GM21515 (cell line): ENCODE data around the gene ZRANB3.
"Not testable (repeated sequence)": the region's sequence is repeated elsewhere in the genome, so short reads cannot be mapped to it uniquely, and the experiment has no call there.

ENCODE experiments used
- ATAC-seq: cut with Tn5 transposase; IDR thresholded peaks from one replicate; pipeline ENCODE4 v1.9.1; 2021; ENCODE audit not compliant: unreplicated experiment

ZRANB3 gene

DNA sequence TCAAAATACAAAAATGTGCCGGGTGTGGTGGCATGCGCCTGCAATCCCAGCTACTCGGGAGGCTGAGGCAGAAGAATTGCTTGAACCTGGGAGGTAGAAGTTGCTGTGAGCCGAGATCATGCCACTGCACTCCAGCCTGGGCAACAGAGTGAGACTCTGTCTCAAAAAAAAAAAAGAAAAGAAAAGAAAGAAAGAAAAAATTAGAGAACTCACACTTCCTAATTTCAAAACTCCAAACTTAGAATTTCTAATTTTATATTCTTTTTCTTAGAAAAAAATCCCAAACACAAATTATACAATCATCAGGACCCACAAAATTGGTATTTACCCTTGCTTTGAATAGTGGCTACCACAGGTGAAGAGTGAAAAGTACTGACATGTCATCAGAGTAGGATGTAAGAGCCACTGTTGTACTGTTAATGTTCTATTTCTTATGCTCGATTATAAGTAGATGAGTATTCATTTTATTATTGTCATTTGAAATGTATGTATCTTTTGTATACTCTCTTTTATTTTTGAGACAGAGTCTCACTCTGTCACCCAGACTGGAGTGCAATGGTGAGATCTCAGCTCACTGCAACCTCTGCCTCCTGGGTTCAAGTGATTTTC is 182.8 kb downstream of the ZRANB3 start:
- ATAC-seq = not testable (repeated sequence)

DNA sequence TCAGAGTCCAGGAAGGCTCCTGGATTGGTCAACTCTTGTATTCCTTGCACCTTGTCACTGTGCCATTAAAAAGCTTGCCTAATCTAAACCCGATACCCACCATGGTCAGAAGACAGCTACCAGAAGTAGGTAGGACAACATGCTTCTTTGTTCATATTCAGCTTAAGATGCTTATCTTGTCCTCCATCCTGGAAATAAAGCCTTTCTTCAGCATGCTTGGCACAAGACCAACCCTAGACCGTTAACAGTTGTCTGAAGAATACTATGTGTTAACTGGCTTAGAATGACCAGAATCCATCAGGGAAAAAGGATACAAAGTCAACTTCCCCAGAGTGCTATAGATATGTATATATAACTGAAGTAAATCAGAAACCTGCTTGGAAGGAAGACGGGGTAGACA is 193.9 kb downstream of the ZRANB3 start:
- ATAC-seq = no peak

DNA sequence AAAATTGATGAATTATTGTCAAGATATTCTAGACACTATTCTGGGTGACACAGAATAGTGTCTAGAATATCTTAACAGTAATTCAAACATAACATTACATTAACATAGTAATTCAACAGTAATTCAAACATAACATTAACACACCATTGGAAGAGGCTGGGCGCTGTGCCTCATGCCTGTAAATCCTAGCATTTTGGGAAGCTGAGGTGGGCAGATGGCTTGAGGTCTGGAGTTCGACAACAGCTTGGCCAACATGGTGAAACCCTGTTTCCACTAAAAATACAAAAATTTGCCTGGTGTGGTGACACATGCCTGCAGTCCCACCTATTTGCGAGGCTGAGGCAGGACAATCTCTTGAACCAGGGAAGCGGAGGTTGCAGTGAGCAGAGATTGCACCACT is 195.8 kb downstream of the ZRANB3 start:
- ATAC-seq = no peak

DNA sequence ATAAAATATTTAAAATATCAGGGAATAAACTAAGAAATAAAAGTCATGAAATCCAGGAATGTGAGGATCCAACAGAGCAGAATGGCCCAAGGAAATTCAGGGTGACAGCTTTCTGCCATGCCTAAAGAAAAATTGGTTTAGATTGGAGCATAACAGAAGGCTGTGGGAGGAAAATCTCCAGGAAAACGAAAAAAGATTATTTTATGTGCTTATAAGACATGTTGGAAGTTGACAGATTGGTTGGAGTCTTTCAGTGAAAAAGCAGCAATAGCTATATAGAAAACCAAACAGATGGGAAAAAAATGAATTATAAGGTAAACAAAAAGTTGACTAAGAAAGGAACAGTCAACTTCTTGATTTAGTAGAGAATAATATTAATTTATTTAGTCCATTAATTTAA is 203.9 kb downstream of the ZRANB3 start:
- ATAC-seq = no peak

DNA sequence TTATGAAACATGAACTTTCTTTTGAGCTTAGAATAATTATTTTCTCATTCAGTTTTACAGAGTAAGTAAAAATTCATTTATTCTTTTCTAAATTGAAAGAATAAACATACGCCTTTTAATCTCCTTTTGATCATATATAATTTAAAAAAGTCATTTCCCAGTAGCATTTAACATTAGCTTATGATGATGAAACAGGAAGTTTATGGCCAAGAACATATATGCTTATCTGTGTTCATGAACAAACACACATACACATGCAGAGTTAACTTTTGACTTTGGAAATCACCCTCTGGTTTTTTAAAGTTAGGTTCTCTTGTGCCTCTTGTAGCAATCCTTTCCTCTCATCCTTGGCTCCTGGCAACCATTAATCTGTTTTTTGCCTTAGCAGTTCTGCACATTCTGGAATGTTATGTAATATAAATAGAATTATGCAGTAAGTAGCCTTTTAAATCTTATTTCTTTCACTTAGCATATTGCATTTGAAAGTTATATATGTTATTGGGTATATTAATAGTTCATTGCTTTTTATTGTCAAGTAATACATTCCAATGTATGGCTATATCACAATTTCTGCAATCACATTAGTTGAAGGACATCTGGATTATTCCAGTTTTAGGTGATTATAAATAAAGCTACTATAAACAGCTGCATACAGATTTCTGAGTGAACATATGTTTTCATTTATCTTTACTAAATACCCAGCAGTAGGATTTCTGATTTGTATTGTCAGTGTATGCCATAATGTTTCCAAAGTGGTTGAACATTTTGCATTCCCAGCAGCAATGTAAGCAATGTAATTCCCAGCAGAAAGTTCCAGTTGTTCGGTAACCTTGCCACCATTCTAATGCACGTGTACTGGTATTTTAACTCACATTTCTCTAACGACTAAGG is 210.3 kb downstream of the ZRANB3 start:
- ATAC-seq = no peak

DNA sequence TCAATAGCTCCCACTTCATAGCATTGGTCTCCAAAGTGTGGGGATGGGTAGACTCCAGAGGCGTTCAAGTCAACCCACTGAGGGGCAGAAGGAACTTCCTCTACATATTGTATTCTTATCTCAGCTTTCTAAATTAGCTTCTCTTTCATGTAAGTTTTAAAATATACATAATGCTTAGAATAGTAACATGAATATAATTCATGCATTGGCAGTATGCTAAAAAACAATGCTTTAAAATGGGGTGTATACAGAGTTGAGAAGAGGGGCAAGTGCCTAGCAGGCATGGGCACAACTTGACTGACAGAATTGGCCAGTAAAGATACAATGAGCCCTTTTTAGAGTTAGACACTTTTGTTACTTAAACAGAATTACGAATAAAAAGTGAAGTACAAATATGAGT is 212.2 kb downstream of the ZRANB3 start:
- ATAC-seq = no peak

DNA sequence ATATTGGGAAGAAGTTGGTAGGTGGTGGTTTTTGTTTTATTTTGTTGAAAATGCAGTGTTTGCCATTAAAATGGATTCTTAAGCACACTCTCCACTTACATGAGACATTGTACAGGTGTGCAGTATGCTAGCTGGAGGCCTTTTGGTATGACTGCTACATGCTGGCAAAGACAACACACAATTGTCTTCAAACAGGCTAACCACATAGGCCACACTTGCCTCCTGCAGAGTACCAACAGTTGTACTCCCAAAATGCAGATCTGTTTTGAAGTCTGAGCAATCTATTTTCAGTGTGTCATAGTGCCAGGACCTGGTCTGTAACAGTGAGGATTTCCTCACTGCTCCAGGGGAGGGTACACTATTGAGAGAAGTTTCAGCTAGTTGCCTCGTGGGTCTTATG is 213.6 kb downstream of the ZRANB3 start:
- ATAC-seq = no peak

DNA sequence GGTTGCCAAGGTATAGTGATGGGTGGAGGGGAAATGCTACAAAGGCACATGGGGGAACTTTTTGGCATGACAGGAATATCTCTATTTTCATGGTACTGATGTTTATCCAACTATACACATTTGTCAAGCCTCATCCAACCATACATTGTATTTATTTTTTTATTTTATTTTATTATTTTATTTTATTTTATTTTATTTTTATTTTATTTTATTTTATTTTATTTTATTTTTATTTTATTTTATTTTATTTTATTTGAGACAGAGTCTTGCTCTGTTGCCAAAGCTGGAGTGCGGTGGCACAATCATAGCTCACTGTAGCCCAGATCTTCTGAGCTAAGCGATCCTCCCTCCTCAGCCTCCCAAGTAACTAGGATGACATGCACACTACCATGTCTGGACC is 219.1 kb downstream of the ZRANB3 start:
- ATAC-seq = no peak

DNA sequence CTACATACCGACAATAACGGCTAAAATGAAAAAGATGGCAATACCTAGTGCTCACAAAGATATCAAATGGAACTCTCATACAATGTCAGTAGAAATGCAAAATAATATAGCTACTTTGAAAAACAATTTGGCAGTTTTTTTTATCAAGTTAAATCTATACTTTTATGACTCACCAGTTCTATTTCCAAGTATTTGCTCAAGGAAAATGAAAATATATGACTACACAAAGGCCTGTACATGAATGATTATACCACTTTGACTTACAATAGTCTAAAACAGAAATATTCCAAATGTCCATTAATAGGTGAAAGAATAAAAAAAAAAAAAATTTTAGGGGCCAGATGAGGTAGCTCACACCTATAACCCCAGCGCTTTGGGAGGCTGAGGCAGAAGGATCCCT is 219.8 kb downstream of the ZRANB3 start:
- ATAC-seq = no peak

DNA sequence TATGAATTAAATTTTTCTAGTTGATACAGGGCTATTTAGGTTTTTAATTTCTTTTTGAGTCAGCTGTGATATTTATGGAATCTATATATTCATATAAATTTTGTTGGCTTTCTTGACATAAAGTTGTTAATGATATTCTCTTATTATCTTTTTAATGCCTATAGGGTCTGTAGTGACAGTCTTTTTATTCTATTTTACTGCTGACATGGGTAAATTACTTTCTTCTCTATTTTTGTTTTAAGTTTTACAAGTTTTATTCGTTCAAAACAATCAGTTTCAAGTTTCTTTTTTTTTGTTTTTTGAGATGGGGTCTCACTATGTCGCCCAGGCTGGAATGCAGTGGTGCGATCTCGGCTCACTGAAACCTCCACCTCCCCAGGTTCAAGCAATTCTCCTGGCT is 226.3 kb downstream of the ZRANB3 start:
- ATAC-seq = no peak

DNA sequence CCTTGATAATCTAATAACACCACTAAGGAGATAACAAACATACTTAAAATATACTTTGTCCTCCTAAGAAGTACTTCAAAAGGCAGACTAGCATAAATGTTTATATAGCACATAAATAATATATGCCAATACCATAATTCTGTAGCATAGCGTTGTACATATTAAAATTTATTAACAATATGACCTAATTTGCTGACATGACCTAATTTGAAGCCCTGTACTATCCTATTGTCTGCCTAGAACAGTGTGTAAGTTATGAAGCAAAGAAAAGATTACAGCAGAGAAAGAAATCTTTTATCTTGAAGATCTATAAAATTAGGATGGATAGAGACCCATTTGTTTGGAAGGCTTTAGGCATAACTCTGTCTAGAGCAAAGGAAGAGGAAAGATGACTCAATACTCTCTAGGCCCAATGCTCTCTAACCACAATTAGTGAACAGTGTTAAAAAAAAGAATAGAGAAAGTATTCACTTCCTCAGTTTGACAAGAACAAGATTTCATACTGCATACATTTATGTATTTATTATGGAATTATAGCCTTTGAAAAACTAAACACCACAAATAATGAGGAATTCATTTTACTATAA is 231.3 kb downstream of the ZRANB3 start:
- ATAC-seq = no peak

DNA sequence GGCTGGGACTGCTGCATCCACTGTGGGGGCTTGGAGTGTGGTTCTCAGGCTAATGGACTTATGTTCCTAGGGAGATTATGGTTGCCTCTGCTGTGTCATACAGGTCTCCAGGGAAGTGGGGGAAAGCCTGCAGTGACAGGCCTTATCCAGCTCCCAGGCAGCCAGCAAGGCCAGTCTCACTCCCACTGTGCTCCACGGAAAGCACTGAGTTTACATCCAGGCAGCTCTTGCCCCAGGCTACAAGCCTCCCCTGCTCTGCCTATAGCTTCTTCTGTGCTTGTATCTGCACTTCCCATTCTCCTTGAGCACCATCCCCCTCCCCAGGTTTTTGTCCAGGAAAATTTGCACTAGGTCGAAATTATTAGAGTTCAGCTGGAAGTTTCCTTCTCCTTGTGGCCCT is 231.9 kb downstream of the ZRANB3 start:
- no peak for ATAC-seq

DNA sequence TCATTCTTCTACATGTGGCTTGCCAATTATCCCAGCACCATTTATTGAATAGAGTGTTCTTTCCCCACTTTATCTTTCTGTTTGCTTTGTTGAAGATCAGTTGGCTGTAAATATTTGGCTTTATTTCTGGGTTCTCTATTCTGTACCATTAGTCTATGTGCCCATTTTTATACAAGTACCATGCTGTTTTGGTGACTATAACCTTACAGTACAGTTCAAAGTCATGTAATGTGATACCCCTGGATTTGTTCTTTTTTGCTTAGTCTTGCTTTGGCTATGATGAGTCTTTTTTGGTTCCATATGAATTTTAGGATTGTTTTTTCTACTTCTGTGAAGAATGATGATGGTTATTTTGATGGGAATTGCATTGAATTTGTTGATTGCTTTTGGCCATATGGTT is 243.9 kb downstream of the ZRANB3 start:
- ATAC-seq = not testable (repeated sequence)

DNA sequence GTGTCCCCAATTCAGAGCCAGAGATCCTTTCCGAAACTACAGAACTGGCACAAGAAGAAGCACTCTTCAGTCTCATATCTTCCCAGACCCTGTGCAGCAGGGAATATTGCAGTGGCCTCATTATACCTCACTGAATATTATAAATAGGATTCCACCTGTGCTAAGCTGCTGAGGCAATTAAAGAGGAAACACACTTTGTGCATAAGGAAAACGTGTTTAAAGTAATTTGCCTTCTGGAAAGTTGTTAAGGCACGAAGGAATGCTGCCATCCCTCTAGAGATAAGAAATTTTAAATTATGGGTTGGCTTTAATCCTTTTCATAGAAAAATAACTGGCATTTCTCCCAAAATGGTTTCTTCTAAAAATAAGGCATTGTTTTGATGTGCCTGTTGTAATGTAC is 245.6 kb downstream of the ZRANB3 start:
- ATAC-seq = no peak

DNA sequence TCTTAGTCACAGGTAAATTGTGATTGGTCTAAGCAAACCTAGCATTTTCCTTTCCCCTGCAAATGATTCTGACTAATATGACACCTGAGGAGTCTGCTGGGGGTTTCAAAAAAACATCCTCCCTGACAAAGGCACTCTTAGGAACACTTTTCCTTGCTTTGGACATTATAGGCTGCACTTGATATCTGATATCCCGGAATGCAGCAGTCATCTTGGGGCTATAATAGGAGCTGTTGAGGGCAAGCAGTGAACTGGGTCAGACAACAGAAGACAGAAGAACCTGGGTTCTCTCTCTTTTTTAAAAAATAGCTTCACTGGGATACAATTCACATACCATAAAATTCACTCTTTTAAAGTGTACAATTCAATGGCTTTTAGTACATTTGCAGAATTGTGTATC is 249.6 kb downstream of the ZRANB3 start:
- ATAC-seq = no peak

DNA sequence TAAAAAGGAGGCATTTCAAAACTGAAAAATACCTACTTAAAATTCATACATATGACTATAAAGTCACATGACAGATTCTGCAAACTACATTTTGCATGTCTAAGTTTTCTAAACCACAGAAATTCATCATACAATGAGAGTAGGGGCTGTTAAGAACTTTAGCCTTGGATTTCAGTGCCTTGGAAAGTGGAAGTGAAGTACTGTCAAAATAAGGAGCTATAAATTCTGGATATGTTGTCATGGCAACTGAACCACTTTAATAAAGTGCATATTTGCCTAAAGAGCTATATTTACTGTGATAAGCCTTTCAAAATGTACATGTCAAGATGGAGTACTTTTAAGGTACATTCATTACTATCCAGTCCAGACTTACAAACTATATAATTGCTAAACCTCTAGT is 251.8 kb downstream of the ZRANB3 start:
- ATAC-seq = no peak

DNA sequence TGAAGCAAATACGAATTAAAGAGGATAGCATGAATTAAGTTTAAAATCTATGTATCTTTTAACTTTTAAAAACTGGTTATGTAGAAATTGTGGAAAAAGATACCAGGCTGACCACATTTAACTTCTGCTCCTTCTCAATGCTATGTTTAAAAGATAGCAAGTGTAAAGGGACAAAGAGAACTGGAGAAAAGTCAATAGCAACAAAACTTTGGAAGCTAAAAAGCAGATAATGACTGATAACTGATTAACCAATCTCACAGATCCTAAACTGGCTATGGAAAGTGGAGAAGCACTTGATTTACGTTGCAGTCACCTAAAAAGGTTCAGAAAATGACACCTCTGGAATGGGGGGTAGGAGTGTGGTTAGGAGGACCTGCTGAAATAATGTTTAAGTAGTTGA is 254.5 kb downstream of the ZRANB3 start:
- no peak for ATAC-seq

DNA sequence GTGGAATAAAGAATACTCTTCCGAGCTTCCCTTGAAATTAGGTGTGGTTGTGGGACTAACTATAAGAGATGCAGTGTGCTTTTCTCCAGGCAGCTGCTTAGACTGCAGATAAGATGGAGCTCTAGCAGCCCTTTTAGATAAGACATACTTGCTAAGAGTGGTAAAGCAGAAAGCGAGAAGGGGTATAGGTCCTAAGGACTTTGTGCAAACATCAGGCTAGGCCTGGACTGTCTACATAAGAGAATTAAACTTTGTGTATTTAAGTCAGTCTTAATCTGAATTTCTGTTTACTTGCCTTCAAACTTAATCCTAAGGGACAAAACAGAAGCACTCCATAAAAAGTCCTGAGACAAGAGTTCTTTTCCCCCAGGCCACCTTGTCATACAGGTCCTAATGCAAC is 260.0 kb downstream of the ZRANB3 start:
- no peak for ATAC-seq

DNA sequence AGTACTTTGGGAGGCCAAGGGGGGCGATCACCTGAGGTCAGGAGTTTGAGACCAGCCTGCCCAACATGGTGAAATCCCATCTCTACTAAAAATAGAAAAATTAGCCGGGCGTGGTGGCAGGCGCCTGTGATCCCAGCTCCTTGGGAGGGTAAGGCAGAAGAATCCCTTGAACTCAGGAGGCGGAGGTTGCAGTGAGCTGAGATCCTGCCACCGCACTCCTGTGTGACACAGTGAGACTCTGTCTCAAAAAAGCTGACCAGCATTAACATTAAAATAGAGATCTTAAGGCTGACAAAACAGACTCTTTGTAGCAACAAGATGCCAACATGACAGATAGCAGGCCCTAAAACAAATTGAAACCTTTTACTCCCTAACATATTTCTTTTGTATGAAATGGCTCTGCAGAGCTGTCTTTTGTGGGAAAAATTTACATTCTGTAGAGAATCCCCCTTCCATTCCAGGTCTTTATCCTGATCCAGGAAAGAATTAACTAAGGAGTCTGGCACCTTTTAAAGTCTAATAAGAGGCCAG is 265.0 kb downstream of the ZRANB3 start:
- ATAC-seq = no peak

DNA sequence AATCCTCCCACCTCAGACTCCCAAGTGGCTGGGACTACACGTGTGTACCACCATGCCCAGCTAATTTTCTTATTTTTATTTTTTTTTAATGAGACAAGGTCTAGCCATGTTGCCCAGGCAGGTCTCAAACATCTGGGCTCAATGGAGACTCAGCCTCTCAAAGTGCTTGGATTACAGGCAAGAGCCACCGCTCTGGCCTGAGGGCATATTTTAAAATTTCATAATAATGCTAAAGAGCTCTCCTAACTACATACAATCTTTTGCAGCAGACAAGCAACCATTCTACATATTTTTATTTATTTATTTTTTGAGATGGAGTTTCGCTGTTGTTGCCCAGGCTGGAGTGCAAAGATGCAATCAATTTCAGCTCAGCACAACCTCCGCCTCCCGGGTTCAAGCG is 271.9 kb downstream of the ZRANB3 start:
- no peak for ATAC-seq

DNA sequence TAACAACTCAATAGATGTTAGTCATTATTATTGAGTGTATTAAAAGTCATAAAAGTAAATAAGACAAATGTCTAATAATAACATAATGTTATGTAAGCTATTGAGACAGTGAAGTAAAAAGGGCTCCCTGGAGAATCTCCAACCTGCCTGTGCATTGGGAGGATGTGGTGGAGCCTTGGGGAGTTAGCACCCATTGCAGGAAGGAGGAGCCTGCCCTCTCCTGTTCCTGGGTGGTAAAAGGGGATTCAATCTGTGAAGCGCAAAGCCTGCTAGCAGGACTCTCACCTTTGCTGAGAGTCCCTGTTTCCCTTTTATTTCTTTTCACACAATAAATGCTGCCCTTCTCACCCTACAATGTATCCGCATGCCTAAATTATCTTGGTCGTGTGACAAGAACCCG is 272.8 kb downstream of the ZRANB3 start:
- no peak for ATAC-seq
